ENCODE results near the gene ADCY10. TPM values are rescaled to one million over a fixed set of nuclear protein-coding genes. Genes with fewer than 3 reads are reported as not detected.
"Not testable (repeated sequence)": the region's sequence is repeated elsewhere in the genome, so short reads cannot be mapped to it uniquely, and the experiment has no call there.

The ADCY10 gene
- 0.18 TPM for polyA plus RNA-seq (ENCODE audit: insufficient read length)

GRCh38 chr1:167913895-167914496, at the start of gene ADCY10:
TSS of gene ADCY10 (minus strand) at chr1:167914134. CDS start at chr1:167905140, 8,994 bp downstream.
- DNase-seq (ENCODE audit: low read depth): no peak

GRCh38 chr1:167957710-167958109, 43.8 kb upstream of the ADCY10 start:
- no peak for DNase-seq (ENCODE audit: low read depth)

- no peak for DNase-seq (ENCODE audit: low read depth)
Observed at GRCh38 chr1:167955915-167956314, 42.0 kb upstream of the ADCY10 start.

- no peak for DNase-seq (ENCODE audit: low read depth)
Observed at GRCh38 chr1:167950569-167950968, 36.6 kb upstream of the ADCY10 start.

GRCh38 chr1:167949785-167950184, 35.9 kb upstream of the ADCY10 start:
- no peak for DNase-seq (ENCODE audit: low read depth)

- no peak for DNase-seq (ENCODE audit: low read depth)
Observed at GRCh38 chr1:167947733-167948132, 33.8 kb upstream of the ADCY10 start.

- no peak for DNase-seq (ENCODE audit: low read depth)
Observed at GRCh38 chr1:167943541-167943940, 29.6 kb upstream of the ADCY10 start.

- no peak for DNase-seq (ENCODE audit: low read depth)
Observed at GRCh38 chr1:167940264-167940663, 26.3 kb upstream of the ADCY10 start.

- DNase-seq (ENCODE audit: low read depth): no peak
Observed at GRCh38 chr1:167938080-167938636, 24.2 kb upstream of the ADCY10 start.

- DNase-seq (ENCODE audit: low read depth): no peak
Observed at GRCh38 chr1:167937709-167938010, 23.7 kb upstream of the ADCY10 start.

GRCh38 chr1:167936930-167937708, 23.2 kb upstream of the ADCY10 start, which contains the start of gene MPC2:
TSS of gene MPC2 (minus strand) at chr1:167937072. CDS start at chr1:167935841, 1,231 bp downstream.
- DNase-seq (ENCODE audit: low read depth): peak; percentile 68

GRCh38 chr1:167936068-167936929, 22.4 kb upstream of the ADCY10 start, which contains the start of gene DCAF6:
TSS of gene DCAF6 (plus strand) at chr1:167936683. CDS start at chr1:167936912, 229 bp downstream.
- peak; percentile 99 for DNase-seq (ENCODE audit: low read depth)

GRCh38 chr1:167935216-167936067, 21.5 kb upstream of the ADCY10 start:
- DNase-seq (ENCODE audit: low read depth): peak; percentile 22

GRCh38 chr1:167934426-167935215, 20.7 kb upstream of the ADCY10 start:
- no peak for DNase-seq (ENCODE audit: low read depth)

- DNase-seq (ENCODE audit: low read depth): no peak
Observed at GRCh38 chr1:167933788-167934187, 19.9 kb upstream of the ADCY10 start.

GRCh38 chr1:167929725-167930124, 15.8 kb upstream of the ADCY10 start:
- DNase-seq (ENCODE audit: low read depth): no peak

GRCh38 chr1:167928919-167929318, 15.0 kb upstream of the ADCY10 start:
- not testable (repeated sequence) for DNase-seq (ENCODE audit: low read depth)

GRCh38 chr1:167928457-167928852, 14.5 kb upstream of the ADCY10 start:
- DNase-seq (ENCODE audit: low read depth): no peak

GRCh38 chr1:167927046-167927754, 13.3 kb upstream of the ADCY10 start:
- no peak for DNase-seq (ENCODE audit: low read depth)
